ENCODE results near the gene OXCT2. TPM values are rescaled to one million over a fixed set of nuclear protein-coding genes. Genes with fewer than 3 reads are reported as not detected.
A peak's percentile ranks its signal among the peaks of the same experiment; 100 is the strongest.

The OXCT2 gene
- total RNA-seq, 1 donor from 2014 or later = 0.77 TPM

DNA sequence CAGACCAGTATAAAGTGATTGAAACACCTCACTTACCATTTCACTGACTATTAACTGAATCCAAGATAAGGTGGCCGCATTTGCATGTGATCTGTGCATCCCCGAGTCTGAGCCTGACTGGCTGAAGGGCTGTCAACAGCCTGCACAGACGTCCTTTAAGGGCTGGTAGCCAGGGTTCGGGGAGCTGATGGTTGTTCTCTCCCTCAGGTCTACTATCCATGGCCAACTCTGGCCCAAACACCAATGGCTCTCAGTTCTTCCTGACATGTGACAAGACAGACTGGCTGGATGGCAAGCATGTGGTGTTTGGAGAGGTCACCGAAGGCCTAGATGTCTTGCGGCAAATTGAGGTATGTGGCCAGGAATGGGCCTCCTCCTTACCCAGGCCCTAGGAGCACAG is 18.4 kb downstream of the OXCT2 start:
- intact Hi-C loops (cut with micrococcal nuclease) = no loop called here
- ATAC-seq (no peak), DNase-seq (no peak)

DNA sequence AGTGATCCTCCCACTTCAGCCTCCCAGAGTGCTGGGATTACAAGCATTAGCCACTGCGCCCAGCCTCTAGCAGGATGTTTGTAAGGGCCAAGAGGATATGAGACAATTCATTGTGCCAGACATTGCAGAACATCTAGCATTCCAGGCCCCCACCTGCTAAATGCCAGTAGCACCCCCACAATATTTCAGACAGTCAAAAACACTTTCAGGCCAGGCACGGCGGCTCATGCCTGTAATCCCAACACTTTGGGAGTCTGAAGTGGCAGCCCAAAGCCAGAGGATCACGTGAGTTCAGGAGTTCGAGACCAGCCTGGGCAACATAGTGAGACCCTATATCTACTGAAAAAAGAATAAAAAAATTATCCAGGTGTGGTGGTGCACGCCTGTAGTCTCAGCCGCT is 19.6 kb downstream of the OXCT2 start:
- DNase-seq (no peak), ATAC-seq (no peak)
- intact Hi-C loops (cut with micrococcal nuclease) = no loop called here

DNA sequence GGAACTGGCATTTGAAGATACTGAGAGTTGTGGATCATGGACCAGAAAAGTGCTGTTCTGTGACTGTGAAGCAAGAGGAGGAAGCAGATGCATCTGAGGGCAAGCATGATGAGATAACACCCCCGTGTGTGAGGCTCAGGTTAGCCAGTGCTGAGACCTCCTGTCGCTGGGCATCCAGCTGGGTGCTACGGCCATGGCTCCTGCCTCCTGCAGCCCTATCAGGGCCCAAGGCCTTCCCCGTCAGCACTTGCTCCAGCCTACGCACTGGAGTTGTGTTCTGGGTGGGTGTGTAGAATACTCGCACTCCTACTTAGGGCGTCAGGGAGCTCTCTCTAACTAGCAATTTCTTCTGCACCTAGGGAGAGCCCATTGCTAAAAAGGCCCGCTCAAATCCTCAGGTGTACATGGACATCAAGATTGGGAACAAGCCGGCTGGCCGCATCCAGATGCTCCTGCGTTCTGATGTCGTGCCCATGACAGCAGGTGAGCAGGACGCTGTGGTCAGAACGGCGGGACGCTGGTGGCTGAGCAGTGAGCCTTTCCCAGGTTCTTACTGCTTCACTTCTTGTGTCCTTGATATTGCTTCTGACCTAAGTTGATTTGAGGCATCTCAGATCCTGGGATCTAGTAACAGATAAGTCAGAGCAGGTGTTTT is 26.0 kb downstream of the OXCT2 start:
- intact Hi-C loops (cut with micrococcal nuclease) = no loop called here
- no peak for DNase-seq
- no peak for ATAC-seq

DNA sequence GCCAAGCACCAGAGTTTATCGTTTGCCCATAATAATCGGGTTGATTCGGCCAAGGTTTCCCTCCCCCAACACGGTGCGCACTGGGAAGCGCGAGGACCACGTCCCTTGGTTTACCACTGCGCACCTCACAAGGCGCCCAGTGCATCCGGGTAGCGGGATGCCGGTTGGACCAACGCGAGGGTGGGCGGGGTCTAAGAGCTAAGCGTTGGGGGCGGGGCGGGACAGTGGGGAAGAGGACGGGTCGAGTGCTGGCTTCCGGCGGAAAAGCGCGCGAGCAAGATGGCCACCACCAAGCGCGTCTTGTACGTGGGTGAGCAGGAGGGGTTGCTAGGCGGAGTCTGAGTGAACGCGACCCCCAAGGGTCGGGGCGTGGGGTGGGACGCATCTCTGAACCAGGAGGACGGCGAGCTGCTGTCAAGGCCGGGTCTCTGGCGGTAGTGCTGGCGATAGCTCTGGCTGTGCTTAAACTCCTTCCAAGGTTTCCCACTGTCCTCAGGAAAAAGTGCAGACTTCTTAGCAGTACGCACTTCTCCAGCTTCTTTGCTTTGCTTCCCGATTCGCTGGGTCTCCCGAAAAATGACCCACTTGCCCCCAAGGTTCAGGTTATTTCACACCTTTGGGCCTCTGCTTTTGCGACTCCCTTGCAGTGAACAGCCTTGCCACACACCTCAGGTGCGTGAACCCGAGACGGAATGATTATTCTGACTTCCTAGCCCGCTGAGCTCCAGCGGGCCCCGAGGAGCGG is 32.4 kb downstream of the OXCT2 start, which contains the start of gene PPIE:
TSS of gene PPIE (plus strand) at position 261 of the 745 bp plus-strand sequence. CDS start at position 280, 19 bp downstream.
- ATAC-seq (peak; percentile 99), DNase-seq (peak; percentile 97)
- intact Hi-C loops (cut with micrococcal nuclease) = no loop called here

DNA sequence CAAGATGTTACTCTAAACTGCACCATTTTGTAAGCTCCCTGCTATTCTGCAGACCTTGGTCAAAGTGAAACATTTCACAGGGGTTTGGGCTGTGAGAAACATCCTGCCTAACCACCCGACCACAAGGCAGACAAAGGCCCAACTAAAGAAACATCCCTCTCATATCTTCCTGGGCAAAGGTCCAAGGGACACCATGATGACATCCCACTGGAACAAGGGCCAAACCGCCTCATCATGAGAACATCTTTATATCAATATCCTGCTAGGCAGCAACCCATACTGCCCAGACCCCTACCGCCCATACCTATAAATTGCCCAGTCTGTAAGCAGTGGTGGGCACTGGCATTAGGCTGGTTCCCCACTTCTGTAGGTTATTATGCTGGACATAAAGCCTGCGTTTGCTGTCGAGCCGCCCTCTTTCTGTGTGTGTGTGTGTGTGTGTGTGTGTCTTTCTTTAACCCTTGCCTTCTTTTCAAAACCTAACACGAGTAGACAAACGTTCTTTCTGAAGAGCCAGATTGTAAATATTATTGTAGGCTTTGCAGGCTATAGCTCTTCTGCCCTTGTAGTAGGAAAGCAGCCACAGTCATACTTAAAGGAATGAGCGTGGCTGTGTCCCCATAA is 33.5 kb downstream of the OXCT2 start:
- DNase-seq (no peak), ATAC-seq (no peak)
- intact Hi-C loops (cut with micrococcal nuclease) = no loop called here

GRCh38 chr1:39735731-39736130 is 35.4 kb downstream of the OXCT2 start:
- DNase-seq = no peak
- no peak for ATAC-seq
- intact Hi-C loops (cut with micrococcal nuclease) = no loop called here

DNA sequence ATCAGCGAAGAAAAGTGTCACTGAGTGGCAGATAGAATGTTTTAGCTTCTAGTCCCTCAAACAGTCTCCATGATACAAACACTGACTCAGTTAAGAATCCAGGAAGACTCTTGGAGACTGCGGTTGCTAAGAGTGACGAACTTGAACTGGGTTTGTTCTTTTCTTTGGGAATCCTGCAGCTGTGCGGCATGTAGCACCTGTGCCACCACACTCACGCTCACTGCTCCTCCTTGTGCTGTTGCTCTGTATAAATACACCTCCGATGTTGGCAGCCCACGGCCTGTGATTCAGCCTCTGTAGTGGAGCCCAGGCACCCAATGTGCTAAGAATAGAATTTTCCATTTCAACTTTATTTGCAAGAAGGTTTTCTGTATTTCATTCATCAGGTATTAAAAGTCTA is 38.0 kb downstream of the OXCT2 start:
- intact Hi-C loops (cut with micrococcal nuclease) = no loop called here
- peak; percentile 91 for ATAC-seq
- DNase-seq = peak; percentile 62

- DNase-seq = no peak
- ATAC-seq = peak; percentile 8
- intact Hi-C loops (cut with micrococcal nuclease) = no loop called here
These were observed 38.4 kb downstream of the OXCT2 start for GRCh38 chr1:39732730-39733129.

DNA sequence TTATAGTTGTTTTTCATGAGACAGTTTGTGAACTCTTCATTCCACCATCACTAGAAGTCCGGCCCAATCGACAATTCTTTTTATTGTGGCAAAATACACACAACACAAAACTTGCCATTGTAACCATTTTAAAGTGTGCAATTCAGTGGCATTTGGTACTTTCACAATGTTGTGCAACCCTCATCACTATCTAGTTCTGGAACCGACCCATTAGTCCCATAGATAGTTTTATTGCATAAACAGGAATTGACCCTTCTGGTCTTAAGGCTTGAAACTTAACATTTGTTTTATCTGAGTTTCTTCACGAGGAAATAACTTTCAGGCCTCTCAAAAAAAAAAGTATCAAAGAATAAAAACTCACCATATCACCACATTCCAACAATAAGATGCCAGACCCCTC is 41.3 kb downstream of the OXCT2 start:
- ATAC-seq (no peak), DNase-seq (no peak)
- intact Hi-C loops (cut with micrococcal nuclease) = loop anchor here (10.0 kb wide), 1 partner anchor 75 kb away; no protein-coding TSS in a partner anchor

GRCh38 chr1:39729030-39729429 is 42.1 kb downstream of the OXCT2 start:
- ATAC-seq (no peak), DNase-seq (no peak)
- intact Hi-C loops (cut with micrococcal nuclease) = loop anchor here (10.0 kb wide), 1 partner anchor 74 kb away; no protein-coding TSS in a partner anchor

DNA sequence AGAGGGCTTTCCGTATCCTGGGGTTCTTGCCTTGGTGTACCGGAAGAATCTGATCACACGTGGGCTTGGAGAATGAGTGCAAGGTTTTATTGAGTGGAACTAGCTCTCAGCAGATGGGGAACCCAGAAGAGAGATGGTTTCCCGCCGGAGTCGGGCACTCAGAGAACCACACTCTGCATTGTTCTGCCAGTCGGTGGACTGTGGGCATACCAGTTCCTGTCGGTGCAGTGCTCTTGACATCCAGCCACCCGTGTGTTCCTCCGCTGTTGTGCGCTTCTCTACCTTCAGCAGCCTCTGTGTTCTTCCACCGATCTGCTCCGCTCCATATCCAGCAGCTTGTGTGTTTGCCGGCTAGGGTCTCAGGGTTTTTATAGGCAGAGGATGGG is 43.2 kb downstream of the OXCT2 start:
- DNase-seq = no peak
- intact Hi-C loops (cut with micrococcal nuclease) = loop anchor here (10.0 kb wide), 1 partner anchor 73 kb away; no protein-coding TSS in a partner anchor
- no peak for ATAC-seq

DNA sequence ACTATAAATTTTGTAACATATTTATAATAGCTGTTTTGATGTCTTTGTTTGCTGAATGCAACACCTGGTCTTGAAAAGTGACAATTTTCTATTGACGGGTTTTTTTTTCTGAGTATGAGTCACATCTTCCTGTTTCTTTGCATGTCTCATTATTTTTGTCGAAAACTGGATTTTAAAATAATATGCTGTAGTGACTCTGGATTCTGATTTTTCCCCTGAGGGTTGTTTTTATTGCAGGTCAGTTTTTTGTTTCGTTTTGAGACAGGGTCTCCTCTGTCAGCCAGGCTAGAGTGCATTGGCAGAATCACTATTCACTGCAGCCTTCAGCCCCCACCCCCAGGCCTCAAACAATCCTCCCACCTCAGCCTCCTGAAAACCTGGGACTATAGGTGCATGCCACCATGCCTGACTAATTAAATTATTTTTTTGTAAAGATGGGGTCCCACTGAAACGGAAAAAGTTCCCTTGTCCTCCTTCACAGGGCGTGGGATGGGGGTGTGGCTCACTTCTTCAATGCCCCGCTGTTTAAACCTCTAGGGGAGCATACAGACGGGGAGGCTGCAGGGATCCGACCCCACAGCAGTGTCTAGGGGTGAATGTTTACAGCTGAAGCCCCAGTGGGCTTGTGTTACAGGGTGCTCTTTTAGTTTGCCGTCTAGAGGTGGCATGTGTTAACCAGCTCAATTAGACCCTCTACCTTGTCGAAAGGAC is 43.8 kb downstream of the OXCT2 start:
- intact Hi-C loops (cut with micrococcal nuclease) = loop anchor here (10.0 kb wide), 1 partner anchor 73 kb away; no protein-coding TSS in a partner anchor
- ATAC-seq (no peak), DNase-seq (no peak)

GRCh38 chr1:39726600-39726999 is 44.5 kb downstream of the OXCT2 start:
- ATAC-seq = no peak
- DNase-seq = no peak
- intact Hi-C loops (cut with micrococcal nuclease) = loop anchor here (10.0 kb wide), 1 partner anchor 72 kb away; no protein-coding TSS in a partner anchor

GRCh38 chr1:39722495-39722894 is 48.7 kb downstream of the OXCT2 start:
- ATAC-seq = no peak
- intact Hi-C loops (cut with micrococcal nuclease) = loop anchor here (10.0 kb wide), 1 partner anchor 68 kb away; no protein-coding TSS in a partner anchor

DNA sequence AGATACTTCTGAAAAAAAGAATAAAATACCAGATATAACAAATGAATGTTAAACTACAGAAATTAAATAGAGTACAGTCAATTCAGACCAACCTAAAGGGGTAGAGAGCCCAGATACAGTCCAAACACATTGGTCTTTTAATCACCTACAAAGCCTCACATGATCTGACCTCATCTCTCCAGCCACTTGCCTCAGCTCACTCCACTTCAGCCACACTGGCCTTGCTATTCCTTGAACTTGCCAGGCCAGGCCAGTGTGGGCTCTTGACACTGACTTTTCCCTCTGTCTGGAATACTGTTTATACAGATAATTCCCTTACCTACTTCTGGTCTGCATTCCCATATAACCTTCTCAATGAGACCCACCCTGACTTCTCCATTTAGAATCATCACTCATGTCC is 49.5 kb downstream of the OXCT2 start:
- no peak for DNase-seq
- intact Hi-C loops (cut with micrococcal nuclease) = loop anchor here (10.0 kb wide), 1 partner anchor 67 kb away; no protein-coding TSS in a partner anchor
- ATAC-seq = no peak

More at GRCh38 chr1:39722495-39722894, 48.7 kb downstream of the OXCT2 start:
- DNase-seq = no peak

DNA sequence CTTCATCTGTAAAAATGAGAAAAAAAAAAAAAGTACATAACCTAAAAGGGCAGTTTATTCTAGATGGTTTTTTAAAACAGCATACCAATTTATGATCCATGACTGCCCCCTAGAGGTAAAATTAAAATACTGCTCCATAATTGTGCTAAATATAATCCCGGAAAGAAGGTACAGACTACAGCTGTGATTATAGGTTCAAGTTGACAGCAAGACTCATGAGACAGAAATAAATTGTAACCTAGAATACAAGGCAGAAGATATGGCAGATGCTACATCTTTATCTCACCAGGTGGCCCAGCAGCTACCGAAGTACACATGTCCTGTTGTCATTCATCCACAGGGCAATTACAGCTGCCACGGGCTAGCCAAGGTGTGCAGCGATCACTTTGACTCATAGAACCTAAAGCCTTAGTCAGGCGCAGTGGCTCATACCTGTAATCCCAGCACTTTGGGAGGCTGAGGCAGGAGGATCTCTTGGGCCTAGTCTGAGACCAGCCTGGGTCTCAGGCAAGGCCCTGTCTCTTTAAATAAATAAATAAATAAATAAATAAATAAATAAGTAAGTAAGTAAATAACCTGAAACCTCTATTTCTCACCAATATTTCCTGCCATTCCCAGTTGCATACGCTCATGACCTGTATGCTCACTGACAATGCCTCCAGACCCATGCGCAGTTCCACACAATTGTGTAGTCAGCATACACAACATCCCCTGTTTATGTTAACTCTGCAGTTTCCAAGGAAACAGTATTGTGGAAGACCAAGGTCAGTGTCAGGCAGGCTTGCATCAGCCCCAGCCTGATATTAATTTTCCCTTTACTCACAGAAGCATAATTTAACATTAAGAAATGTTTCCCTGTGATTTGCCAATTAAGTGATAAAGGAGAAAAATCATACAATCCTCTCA is 50.8 kb downstream of the OXCT2 start:
- intact Hi-C loops (cut with micrococcal nuclease) = loop anchor here (10.0 kb wide), 1 partner anchor 66 kb away; no protein-coding TSS in a partner anchor

More for the DNA sequence above, 50.8 kb downstream of the OXCT2 start:
- DNase-seq (no peak), ATAC-seq (peak; percentile 64)

Measured in left ventricle myocardium superior (tissue), 1 donor.